Kidney glomerular epithelial cell (primary cell): ENCODE data around the gene CCZ1B.
"Not testable (repeated sequence)": the region's sequence is repeated elsewhere in the genome, so short reads cannot be mapped to it uniquely, and the experiment has no call there.

ENCODE experiments used
- DNase-seq: peaks from one replicate; lab custom pipeline; 2025; lab: John Stamatoyannopoulos, UW

CCZ1B gene

GRCh38 chr7:6826151-6826550 is at the start of gene CCZ1B:
Gene CCZ1B, minus strand, starts transcription at chr7:6826275. Its CDS starts 78 bp downstream, at chr7:6826197.
- peak; percentile 38 for DNase-seq

- DNase-seq, result not testable (repeated sequence)
Observed at GRCh38 chr7:6875022-6875421, 48.9 kb upstream of the CCZ1B start.

- DNase-seq, result not testable (repeated sequence)
Observed at GRCh38 chr7:6872246-6872945, 46.3 kb upstream of the CCZ1B start.

DNA sequence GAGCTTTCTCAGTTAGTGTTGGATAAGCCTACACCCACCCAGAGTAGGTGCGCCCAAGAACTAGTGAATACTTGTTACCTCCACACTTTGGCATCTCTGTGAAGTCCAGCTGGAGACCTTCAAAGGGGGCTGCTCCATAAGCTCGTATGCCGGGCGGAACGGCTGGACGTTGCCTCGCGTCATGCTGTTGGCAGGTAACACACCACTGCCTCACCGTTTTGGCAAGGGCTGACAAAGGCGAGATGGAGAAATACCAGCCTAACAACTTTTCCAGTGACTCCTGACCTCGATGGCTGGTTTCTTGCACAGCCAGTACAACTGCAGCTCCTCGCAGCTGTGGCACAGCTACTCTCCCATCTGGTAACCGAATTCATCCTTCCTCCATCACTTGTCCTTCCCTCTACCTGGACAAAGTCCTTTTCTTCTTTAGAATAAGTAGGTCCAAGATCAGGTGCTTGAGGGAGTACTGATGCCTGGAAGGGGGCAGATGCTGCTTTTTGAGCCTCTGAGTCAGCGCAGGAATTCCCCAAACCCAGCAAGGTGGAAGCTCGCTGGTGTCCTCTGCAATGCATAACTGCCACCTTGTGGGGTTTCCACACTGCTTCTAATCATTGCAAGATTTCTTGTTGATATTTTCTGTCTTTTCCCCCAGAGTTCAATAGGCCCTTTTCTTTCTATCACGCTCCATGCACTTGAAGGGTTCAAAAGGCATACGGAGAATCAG is 45.5 kb upstream of the CCZ1B start:
- DNase-seq, result not testable (repeated sequence)

DNA sequence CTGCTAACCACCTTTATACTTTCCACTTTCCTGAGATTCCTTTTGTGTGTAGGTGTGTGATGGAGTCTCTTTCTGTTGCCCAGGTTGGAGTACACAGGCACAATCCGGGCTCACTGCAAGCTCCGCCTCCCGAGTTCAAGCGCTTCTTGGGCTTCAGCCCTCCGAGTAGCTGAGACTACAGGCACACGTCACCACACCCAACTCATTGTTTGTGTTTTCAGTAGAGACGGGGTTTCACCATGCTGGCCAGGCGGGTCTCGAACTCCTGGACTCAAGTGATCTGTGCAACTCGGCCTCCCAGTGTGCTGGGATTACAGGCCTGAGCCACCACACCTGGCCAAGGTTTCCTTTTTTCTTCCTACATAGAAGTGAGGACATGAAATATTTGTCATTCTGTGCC is 38.7 kb upstream of the CCZ1B start:
- not testable (repeated sequence) for DNase-seq

GRCh38 chr7:6864188-6864587 is 38.1 kb upstream of the CCZ1B start:
- not testable (repeated sequence) for DNase-seq

DNA sequence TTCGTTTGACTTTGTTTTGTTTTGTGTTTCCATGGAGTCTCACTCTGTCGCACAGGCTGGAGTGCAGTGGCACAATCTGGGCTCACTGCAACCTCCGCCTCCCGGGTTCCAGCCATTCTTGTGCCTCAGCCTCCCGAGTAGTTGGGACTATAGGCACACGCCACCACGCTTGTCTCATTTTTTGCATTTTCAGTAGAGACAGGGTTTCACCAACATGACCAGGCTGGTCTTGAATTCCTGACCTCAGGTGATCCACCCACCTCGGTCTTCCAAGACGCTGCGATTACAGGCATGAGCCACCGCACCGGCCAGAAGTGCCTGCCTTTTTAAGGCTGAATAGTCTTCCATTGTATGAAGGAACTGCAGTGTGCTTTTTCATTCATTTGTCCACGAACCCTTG is 36.8 kb upstream of the CCZ1B start:
- DNase-seq, result not testable (repeated sequence)

DNA sequence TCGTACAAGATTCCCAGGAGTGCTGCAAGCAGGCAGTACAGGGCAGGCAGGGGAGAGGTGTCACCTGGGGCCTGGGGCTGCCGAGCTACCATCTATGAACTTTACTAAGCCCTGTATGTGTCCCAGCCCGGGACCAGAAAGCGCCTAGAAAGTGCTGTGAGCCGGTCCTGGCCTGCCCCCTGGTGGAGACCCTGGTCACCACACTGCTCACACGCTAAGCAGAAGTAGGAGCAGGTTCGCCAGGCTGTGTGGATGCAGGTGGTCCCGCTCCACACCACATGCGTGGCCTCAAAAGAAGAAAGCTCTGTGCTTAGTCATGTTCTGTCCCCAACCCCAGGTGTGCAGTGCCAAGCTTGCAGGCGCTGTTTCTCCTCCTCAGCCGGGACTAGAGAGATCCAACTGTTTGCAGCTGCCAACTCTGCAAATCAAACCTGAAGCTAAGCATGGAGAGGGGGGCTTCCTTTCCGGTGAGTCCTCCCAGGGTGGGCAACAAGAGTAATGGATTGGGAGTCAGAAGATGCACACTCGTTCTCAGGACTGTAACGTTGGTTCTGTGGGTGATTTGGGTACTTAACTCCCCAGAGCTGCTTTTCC is 31.7 kb upstream of the CCZ1B start:
- peak; percentile 1 for DNase-seq

DNA sequence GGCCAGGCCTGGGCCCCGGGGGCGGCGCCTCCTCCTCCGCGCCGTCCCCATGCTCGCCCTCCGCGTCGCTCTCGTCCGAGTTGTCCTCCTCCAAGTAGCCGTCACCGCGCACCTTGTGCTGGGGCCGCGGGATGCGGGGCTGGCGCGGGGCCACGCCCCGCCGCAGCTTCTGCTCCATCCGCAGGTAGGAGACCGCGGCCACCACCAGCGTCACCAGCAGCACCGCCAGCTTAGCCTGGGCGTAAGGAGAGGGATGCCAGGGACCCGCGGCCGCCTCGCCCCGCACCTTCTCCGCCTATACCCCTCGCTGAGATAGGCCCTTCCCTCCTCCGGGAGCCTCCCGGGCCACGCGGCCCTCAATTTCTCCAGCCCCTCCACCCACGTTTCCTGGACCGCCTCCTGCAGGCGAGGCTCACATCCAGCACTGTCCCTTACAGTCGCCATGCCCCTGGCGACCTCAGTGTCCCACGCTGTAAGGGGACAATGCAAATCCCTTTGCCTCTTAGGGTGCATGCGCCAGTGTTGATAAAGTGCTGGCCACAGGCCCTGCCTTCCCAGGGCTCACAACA is 29.6 kb upstream of the CCZ1B start:
- not testable (repeated sequence) for DNase-seq

DNA sequence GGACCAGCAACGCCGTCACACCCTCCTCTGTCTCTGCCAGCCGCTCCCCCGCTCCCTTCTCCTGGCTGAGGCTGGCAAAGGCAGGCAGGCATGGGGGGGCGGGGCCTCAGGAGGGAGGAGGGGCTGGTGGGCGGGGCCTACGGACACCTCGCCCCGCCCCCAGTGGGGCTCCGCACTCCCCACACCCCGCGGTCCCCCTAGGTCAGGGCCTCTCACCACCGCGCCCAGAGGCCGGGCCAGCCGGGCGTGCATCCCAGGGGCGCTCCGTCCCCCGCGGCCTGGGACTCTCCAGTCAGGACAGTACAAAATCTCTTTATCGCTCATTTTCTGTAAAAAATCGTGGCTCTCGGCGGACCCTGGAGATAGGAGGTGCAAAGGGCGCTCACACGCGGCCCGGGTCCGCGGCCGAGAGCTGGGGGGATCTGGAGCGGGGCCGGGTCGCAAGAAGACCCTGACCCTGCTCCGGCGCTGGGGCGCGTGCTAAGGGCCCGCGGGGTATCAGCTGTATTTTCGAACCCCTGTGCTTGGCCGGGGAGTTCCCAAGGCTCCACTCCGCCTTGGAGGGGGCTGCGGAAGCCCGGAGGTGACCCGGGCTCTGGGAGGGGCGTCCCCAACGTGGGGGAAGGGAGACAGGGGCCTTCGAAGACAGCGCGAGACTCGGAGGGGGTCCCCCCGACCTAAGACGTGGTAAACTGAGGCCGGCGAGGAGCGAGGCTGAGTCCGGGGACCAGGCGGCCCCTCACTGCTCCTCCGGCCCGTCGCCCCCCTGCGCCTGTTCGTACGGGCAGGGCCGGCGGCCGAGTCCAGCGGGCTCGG is 28.9 kb upstream of the CCZ1B start:
- DNase-seq, result not testable (repeated sequence)

- not testable (repeated sequence) for DNase-seq
Observed at GRCh38 chr7:6853681-6854080, 27.6 kb upstream of the CCZ1B start.

DNA sequence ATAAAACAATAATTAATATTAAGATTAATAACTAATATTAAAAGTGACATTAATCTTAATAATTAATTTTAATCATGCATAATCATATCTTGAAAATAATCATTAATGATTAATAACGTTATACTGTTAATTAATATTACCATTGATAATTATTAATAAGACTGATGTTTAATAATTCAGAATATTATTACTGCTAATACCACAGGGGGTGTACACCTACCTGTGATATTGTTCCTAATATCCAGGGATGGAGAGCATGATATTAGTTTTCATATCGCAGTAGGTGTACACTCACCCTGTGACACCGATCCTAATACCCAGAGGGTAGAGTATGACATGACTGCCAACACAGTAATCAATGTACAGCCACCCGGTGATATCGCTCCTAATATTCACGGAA is 23.1 kb upstream of the CCZ1B start:
- not testable (repeated sequence) for DNase-seq

DNA sequence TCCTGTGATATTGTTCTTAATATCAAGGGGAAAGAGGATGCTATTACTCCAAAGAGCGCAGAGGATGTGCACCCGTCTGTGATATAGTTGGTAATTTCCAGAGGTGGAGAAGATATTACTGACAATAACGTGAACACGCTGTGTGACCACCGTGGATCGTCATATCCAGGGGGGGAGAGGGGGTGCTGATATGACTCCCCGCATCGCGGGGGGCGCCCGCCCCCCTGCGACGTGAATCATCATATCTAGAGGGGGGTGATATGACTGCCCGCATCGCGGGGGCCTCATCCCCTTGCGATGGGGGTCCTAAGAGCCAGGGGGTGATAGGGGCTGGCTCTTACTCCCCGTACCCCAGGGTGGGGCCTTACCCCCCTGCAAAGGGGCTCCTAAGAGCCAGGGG is 21.7 kb upstream of the CCZ1B start:
- not testable (repeated sequence) for DNase-seq

DNA sequence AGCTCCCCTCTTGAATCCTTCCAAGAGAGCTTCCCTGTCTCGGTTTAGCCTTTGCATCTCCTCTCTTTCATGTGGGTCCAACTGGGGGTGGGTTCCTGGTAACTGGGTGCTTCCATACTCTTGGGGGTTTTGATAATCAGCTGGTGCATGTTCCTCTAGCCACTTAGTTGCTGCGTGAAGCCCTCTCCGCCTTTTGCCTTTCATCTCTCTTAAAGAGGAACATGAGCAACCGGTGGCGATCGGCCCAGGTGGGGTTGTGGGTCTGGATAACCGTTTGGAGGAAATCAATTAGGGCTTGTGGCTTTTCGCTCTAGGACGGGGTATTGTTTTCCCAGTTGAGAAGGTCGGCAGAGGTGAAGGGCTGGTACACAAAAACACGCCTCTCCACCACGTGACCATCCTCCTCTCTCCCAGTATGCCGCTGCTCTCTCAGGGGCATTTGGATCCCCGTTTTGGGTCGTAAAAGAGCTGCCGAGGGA is 19.9 kb upstream of the CCZ1B start:
- not testable (repeated sequence) for DNase-seq

GRCh38 chr7:6843654-6844053 is 17.6 kb upstream of the CCZ1B start:
- DNase-seq, result not testable (repeated sequence)

GRCh38 chr7:6843092-6843491 is 17.0 kb upstream of the CCZ1B start:
- DNase-seq, result not testable (repeated sequence)

DNA sequence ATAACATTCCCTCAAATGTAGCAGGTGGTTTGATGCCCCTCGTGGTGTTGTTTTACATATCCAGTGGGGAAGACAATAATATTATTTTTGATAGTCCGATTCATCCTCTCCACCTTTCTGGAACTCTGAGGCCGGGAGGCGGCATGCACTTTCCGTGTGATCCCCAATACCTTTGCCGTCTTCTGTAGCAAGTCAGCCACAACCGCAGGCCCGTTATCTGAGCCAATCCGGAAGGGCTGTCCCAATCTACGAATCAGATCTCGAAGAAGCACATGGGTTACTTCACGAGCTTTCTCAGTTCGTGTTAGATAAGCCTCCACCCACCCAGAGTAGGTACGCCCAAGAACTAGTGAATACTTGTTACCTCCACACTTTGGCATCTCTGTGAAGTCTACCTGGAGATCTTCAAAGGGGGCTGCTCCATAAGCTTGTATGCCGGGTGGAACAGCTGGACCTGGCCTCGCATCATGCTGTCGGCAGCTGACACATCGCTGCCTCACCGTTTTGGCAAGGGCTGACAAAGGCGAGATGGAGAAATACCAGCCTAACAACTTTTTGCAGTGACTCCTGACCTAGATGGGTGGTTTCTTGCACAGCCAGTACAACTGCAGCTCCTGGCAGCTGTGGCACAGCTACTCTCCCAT is 16.3 kb upstream of the CCZ1B start:
- not testable (repeated sequence) for DNase-seq

- not testable (repeated sequence) for DNase-seq
Observed at GRCh38 chr7:6837081-6837480, 11.0 kb upstream of the CCZ1B start.

DNA sequence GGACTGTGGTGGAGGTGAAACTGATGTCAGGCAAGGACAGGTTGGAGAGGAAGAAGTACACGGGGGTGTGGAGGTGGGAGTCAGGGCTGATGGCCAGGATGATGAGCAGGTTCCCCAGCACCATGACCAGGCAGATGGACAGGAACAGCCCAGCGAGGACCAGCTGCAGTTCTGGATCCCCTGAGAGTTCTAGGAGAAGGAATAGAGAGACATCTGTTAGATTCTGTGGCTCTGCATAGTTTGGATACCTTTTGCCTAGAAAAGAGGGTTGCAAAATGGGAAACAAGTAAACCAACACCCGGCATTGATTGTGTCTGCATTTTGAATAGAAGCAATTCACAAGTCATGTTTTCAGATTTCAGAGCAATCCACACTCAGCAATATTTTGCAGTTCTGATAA is 9.4 kb upstream of the CCZ1B start:
- not testable (repeated sequence) for DNase-seq

GRCh38 chr7:6833636-6834035 is 7.6 kb upstream of the CCZ1B start:
- no peak for DNase-seq
